A549 treated with RU486 at 1 μM for 4 hours (cell line): Measurements from ENCODE around the gene SMARCC1. TPM values are rescaled to one million over a fixed set of nuclear protein-coding genes. Genes with fewer than 3 reads are reported as not detected.

Source experiments
- total RNA-seq: library from RNA; stranded (reverse); fragments of 200-300 nt; extraction: Qiagen RNA extraction; gene quantifications from 5 replicates; pipeline ENCODE4 v1.2.3, GENCODE V29; 2022; ENCODE audit warnings: low read depth

The SMARCC1 gene
- total RNA-seq = 21.8 to 30.5 TPM (median 26.9 TPM) in 5 replicates

DNA sequence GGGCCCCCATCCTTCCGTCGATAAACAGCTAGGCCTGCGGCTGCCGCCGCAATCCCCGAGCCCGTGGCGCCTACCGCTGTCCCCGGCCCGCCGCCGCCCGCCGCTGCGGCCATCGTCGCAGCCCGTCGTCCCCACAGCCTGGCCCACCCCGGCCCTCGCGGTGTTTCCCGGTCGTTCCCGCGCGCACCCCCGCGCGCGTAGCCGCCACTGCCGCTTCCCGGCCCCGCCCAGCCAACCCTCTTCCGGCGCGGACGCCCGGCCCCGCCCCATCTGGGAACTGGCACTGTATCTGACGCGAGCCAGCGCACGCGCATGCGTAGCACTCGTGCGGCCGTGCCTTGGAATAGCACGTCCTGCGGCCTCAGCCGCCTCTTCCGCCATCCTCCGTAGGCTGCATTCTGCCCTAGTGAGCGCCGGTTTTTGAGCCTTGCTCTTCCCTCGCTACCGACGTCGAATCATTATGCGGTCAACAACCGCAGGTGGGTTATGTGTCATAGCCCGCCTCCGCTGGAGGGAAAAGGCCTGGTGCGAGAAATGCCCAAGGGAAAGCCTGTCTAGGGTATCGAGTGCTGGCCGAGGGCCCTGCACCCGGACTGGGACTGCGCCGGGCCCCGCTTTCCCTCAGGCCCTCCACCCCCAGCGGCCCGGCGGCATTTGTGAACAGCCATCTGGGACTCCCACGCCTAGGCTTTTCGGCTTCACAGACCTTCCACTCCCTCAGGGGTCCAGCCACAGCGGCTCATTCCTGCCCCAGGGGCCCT lies at the start of gene SMARCC1:
Gene SMARCC1, minus strand, starts transcription at position 209 of the 761 bp plus-strand sequence. Its CDS starts 96 bp downstream, at position 113.

DNA sequence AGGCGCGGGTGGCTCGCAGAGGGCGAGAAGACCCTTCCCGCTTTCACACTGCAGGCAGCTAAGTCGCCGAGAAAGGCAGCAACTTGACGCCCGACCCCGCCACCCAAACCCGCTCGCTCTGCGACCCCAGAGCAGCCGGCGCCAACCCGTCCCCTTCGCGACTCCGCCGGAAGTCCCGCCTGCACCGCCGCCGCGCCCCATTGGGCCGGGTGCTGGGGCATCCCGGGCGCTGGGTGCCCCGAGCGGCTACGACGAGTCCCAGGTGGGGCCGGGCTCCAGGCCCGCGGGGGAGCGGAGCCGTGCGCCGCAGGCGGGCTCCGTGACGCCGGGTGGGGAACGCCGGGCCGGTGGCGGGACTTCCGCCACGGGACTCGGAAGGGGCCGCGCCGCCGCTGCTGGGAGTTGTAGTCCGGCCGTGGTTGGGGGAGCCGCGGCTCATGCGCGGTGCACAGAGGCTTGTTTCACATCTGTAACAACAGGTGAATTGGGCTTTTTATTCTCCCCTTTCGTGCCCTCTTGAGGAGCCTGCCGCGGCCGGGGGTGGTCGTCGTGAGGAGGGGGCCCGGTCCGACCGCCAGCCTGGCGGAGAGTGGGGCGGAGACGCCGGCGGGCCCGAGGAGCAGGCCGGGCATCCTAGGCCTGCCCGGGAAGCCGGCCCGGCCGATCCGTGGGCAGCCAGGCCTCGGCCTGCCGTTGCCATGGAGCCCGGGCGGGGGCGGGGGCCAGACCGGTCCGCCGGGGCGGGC lies 21.2 kb upstream of the SMARCC1 start, which contains the start of gene DHX30:
Gene DHX30, plus strand, starts transcription at position 405 of the 746 bp plus-strand sequence. CDS start 7,546 bp downstream, outside the sequence.

DNA sequence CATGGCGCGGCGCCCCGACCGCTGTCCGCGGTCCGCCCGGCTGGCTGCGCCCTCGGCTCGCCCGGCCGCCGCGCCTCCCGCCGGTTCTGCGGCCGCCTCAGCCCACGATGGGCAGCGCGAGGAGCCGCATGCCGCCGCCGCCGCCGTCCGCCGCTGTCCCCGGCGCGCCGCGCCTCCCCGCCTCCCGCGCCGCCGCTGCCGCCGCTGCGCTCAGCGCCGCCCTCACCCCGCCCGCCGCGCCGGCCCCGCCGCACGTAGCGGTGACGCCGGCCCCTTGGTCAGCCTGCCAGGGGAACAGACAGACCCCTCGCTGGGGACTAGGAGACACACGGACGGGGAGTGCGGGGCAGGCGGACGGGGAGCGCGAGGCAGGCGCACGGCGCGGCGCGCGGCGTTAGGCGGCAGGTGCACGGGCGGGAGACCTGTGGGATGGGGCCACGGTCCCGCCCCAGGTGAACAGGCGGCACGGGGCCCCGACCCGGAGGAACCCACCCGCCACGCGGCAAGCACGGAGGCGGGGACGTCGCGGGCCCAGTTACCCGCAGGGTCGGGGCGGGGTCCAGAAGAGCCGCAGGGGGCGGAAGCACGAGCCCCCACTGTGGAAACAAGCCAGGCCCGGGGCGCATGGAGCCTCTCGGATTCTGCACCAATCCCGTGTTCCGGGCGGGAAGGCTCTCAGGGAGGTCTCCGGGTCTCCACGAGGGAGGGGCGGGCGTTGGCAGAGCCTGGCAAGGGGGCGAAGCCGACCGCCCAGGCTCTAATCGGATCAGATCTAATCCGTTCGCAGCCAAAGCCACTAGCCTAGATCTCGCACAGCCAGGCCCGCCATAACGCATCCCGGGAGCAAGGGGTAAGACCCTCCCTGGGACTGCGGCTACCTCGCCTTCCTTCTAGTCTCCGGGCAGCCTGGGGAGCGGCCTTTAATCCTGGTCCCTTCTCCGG lies 202.7 kb downstream of the SMARCC1 start, which contains the start of gene CSPG5:
Gene CSPG5, minus strand, starts transcription at position 175 of the 942 bp plus-strand sequence. Its CDS starts 172 bp downstream, at position 3.

Other genes starting within 250 kb of the SMARCC1 start
- gene CSPG5, start 203.0 kb downstream of the SMARCC1 start, total RNA-seq = 0.63 to 1.3 TPM (median 1.1 TPM) in 5 replicates
- 37.5 to 48.3 TPM (median 47.4 TPM) in 5 replicates for gene DHX30, start 21.2 kb upstream of the SMARCC1 start, total RNA-seq
- gene MAP4, start 234.5 kb upstream of the SMARCC1 start, total RNA-seq = 90.6 to 109 TPM (median 98.9 TPM) in 5 replicates